CMK (cell line): ENCODE data around the gene SIN3A.
"Not testable (repeated sequence)": the region's sequence is repeated elsewhere in the genome, so short reads cannot be mapped to it uniquely, and the experiment has no call there.

Source experiments
- DNase-seq: peaks from one replicate; pipeline ENCODE4 v3.0.0-alpha.2; 2010; ENCODE audit warnings: low read depth

SIN3A gene

GRCh38 chr15:75356006-75356405, 95.5 kb downstream of the SIN3A start:
- DNase-seq: no peak

GRCh38 chr15:75355369-75355768, 96.1 kb downstream of the SIN3A start:
- no peak for DNase-seq

- no peak for DNase-seq
Observed at GRCh38 chr15:75354454-75354853, 97.0 kb downstream of the SIN3A start.

- DNase-seq: no peak
Observed at GRCh38 chr15:75353604-75354003, 97.9 kb downstream of the SIN3A start.

GRCh38 chr15:75352186-75353080, 99.1 kb downstream of the SIN3A start:
- DNase-seq: no peak

GRCh38 chr15:75350601-75351361, 100.7 kb downstream of the SIN3A start:
- DNase-seq: no peak

- peak; percentile 97 for DNase-seq
Observed at GRCh38 chr15:75349851-75350588, 101.5 kb downstream of the SIN3A start.

- not testable (repeated sequence) for DNase-seq
Observed at GRCh38 chr15:75349351-75349669, 102.2 kb downstream of the SIN3A start.

GRCh38 chr15:75348562-75349350, 102.7 kb downstream of the SIN3A start:
- no peak for DNase-seq

- DNase-seq: no peak
Observed at GRCh38 chr15:75348034-75348561, 103.4 kb downstream of the SIN3A start.

GRCh38 chr15:75347222-75348033, 104.1 kb downstream of the SIN3A start:
- DNase-seq: no peak

- no peak for DNase-seq
Observed at GRCh38 chr15:75346796-75347221, 104.7 kb downstream of the SIN3A start, which contains the start of gene NEIL1. Gene NEIL1, plus strand, starts transcription at chr15:75347039. Its CDS starts 1,867 bp downstream, at chr15:75348906.

- DNase-seq: not testable (repeated sequence)
Observed at GRCh38 chr15:75343953-75344352, 107.5 kb downstream of the SIN3A start.

- no peak for DNase-seq
Observed at GRCh38 chr15:75342221-75342620, 109.3 kb downstream of the SIN3A start.

GRCh38 chr15:75339531-75340240, 111.8 kb downstream of the SIN3A start:
- no peak for DNase-seq

GRCh38 chr15:75338661-75339240, 112.7 kb downstream of the SIN3A start:
- no peak for DNase-seq

GRCh38 chr15:75335705-75336355, 115.7 kb downstream of the SIN3A start, which contains the start of gene COMMD4:
Gene COMMD4, plus strand, starts transcription at chr15:75336063. Its CDS starts 27 bp downstream, at chr15:75336090.
- DNase-seq: peak; percentile 89

GRCh38 chr15:75335313-75335704, 116.2 kb downstream of the SIN3A start:
- no peak for DNase-seq
